GM23338 (cell line): ENCODE measurements around the gene PROX2. TPM values are rescaled to one million over a fixed set of nuclear protein-coding genes. Genes with fewer than 3 reads are reported as not detected.

Source experiments
- ATAC-seq: fragments of 200-7000 bp; cut with Tn5 transposase; 3 replicates; pipeline ENCODE4 v1.9.1; 2020
- DNase-seq: peaks from one replicate; pipeline ENCODE4 v3.0.0-alpha.2; 2015; ENCODE audit warnings: low spot score
- H2AFZ ChIP-seq: fragments of 200-600 bp; sonication (generic); 2 replicates; pipeline ENCODE4 v1.8.0; 2016; ENCODE audit warnings: antibody characterized with exemption, mild to moderate bottlenecking, moderate library complexity
- H3F3A ChIP-seq: fragments of 200-600 bp; sonication (generic); replicated peaks from 2 replicates; pipeline ENCODE4 v1.8.0; 2017; ENCODE audit warnings: antibody characterized with exemption, mixed run types, low read depth
- H3K27ac ChIP-seq: fragments of 200-600 bp; sonication (generic); 2 replicates; pipeline ENCODE4 v1.6.1; 2016; ENCODE audit warnings: low read depth
- H3K27me3 ChIP-seq: fragments of 200-600 bp; sonication (generic); 2 replicates; pipeline ENCODE4 v1.8.0; 2016; ENCODE audit warnings: mild to moderate bottlenecking, mixed run types, moderate library complexity; ENCODE audit not compliant: insufficient read depth
- H3K36me3 ChIP-seq: fragments of 200-600 bp; sonication (generic); 2 replicates; pipeline ENCODE4 v1.8.0; 2016; ENCODE audit warnings: mild to moderate bottlenecking; ENCODE audit not compliant: insufficient read depth
- H3K4me1 ChIP-seq: fragments of 200-600 bp; sonication (generic); 2 replicates; pipeline ENCODE4 v1.8.0; 2016; ENCODE audit warnings: mild to moderate bottlenecking, moderate library complexity; ENCODE audit not compliant: insufficient read depth
- H3K4me2 ChIP-seq: fragments of 200-600 bp; sonication (generic); 2 replicates; pipeline ENCODE4 v1.7.1; 2017; ENCODE audit warnings: mixed run types
- H3K4me3 ChIP-seq: fragments of 200-600 bp; sonication (generic); 2 replicates; pipeline ENCODE4 v1.6.1; 2016; ENCODE audit warnings: mixed run types
- H3K79me2 ChIP-seq: fragments of 200-600 bp; sonication (generic); replicated peaks from 2 replicates; pipeline ENCODE4 v1.8.0; 2017; ENCODE audit warnings: mild to moderate bottlenecking; ENCODE audit not compliant: insufficient read depth
- H3K9me2 ChIP-seq: fragments of 200-600 bp; sonication (generic); 2 replicates; pipeline ENCODE4 v1.8.0; 2017; ENCODE audit not compliant: insufficient read depth
- H4K20me1 ChIP-seq: fragments of 200-600 bp; sonication (generic); replicated peaks from 2 replicates; pipeline ENCODE4 v1.8.0; 2017; ENCODE audit warnings: mild to moderate bottlenecking; ENCODE audit not compliant: insufficient read depth
- H3K27ac Mint-ChIP-seq: 2 replicates; pipeline ENCODE4 v1.8.0; 2020; ENCODE audit warnings: inconsistent platforms, mild to moderate bottlenecking, moderate library complexity, mixed read lengths
- H3K27me3 Mint-ChIP-seq: 3 replicates; pipeline ENCODE4 v1.8.0; 2022; ENCODE audit warnings: low read depth, mild to moderate bottlenecking, moderate library complexity, mixed read lengths, inconsistent platforms; ENCODE audit not compliant: insufficient read depth, poor library complexity
- H3K36me3 Mint-ChIP-seq: 3 replicates; pipeline ENCODE4 v1.8.0; 2021; ENCODE audit warnings: low read depth, mild to moderate bottlenecking, inconsistent platforms, moderate library complexity, mixed read lengths
- H3K4me1 Mint-ChIP-seq: 3 replicates; pipeline ENCODE4 v1.8.0; 2020; ENCODE audit warnings: mild to moderate bottlenecking, inconsistent platforms, mixed read lengths
- H3K4me3 Mint-ChIP-seq: 3 replicates; pipeline ENCODE4 v1.8.0; 2021; ENCODE audit warnings: moderate library complexity, mild to moderate bottlenecking, inconsistent platforms, mixed read lengths
- H3K9me3 Mint-ChIP-seq: 3 replicates; pipeline ENCODE4 v1.8.0; 2020; ENCODE audit warnings: moderate library complexity, mild to moderate bottlenecking, inconsistent platforms, mixed read lengths
- CREB1 ChIP-seq: fragments of 250-450 bp; sonication (Bioruptor Pico); IDR thresholded peaks from 2 replicates; pipeline ENCODE4 v1.5.0; 2020; ENCODE audit warnings: low read depth, mild to moderate bottlenecking, moderate library complexity
- CTCF ChIP-seq, 2 experiments: fragments of 200-600 bp in 1 of 2; sonication (generic) in 1 of 2; conservative IDR thresholded peaks; 2 replicates each; pipeline versions ENCODE4 v1.5.1 to v1.6.1; 2016 to 2017; ENCODE audit warnings: antibody characterized with exemption in 2 of 2, low read depth in 2 of 2, mild to moderate bottlenecking in 2 of 2, moderate library complexity in 1 of 2
- ZNF462 ChIP-seq: fragments of 250-450 bp; sonication (Bioruptor Pico); IDR thresholded peaks from 2 replicates; pipeline ENCODE4 v1.5.0; 2020; ENCODE audit warnings: mild to moderate bottlenecking, moderate library complexity
- polyA plus RNA-seq: library from polyadenylated mRNA; unstranded; fragments of >200 nt; fragmentation: Nextera tagmentation; extraction: Ambion mirVana; gene quantifications from 2 replicates; pipeline ENCODE4 v1.2.1, GENCODE V29; 2016
- total RNA-seq: library from RNA; depleted of rRNA; stranded (reverse); fragments of >200 nt; shearing (Covaris generic); gene quantifications from 2 replicates; pipeline ENCODE4 v1.2.3, GENCODE V29; 2014

PROX2 gene
- total and polyA plus RNA-seq, 2 experiments from 2014 or later, result 0.06 TPM; not detected in 1

GRCh38 chr14:74863274-74863673 lies 12.7 kb downstream of the PROX2 start (continued):
- no peak for TF ChIP-seq ZNF462 (CRISPR knock-in tag)

GRCh38 chr14:74861734-74862090 lies 14.2 kb downstream of the PROX2 start:
- H3K4me3 ChIP-seq, result no peak overlapping the region
- H3K79me2 ChIP-seq, result no peaks in the 10 kb centered on the region
- no peaks in the 10 kb centered on the region for H4K20me1 ChIP-seq
- no peaks in the 10 kb centered on the region for H3K4me1 ChIP-seq
- H3K36me3 ChIP-seq, result no peaks in the 10 kb centered on the region
- Mint-ChIP-seq H3K36me3 (no peaks in the 10 kb centered on the region), H3K27ac (no peak overlapping the region), H3K9me3 (no peaks in the 10 kb centered on the region), H3K27me3 (peaks cover 1% of the 10 kb centered on the region), H3K4me1 (peaks cover 2% of the 10 kb centered on the region; the same call in 1 of the 3 replicates), H3K4me3 (no peak overlapping the region)
- DNase-seq (no peak), ATAC-seq (no peak)
- no peak overlapping the region for H3K4me2 ChIP-seq
- H3K27ac ChIP-seq, result no peak overlapping the region
- no peak overlapping the region; the same call in 1 of the 2 replicates for H2AFZ ChIP-seq
- no peaks in the 10 kb centered on the region for H3F3A ChIP-seq
- H3K9me2 ChIP-seq, result no peaks in the 10 kb centered on the region
- no peak for TF ChIP-seq CREB1 (CRISPR knock-in tag)
- no peaks in the 10 kb centered on the region for H3K27me3 ChIP-seq

- H3K9me3 Mint-ChIP-seq, result no peaks in the 10 kb centered on the region
- Histone ChIP-seq H3K27ac (no peak overlapping the region), H3K79me2 (no peaks in the 10 kb centered on the region), H2AFZ (no peak overlapping the region; the same call in 1 of the 2 replicates), H3K4me2 (no peak overlapping the region), H3K27me3 (no peaks in the 10 kb centered on the region), H3K4me3 (no peak overlapping the region), H3K36me3 (no peaks in the 10 kb centered on the region), H3K4me1 (no peaks in the 10 kb centered on the region), H3K9me2 (no peaks in the 10 kb centered on the region), H4K20me1 (no peaks in the 10 kb centered on the region), H3F3A (no peaks in the 10 kb centered on the region)
- H3K4me3 Mint-ChIP-seq, result no peak overlapping the region
- H3K27me3 Mint-ChIP-seq, result peaks cover 1% of the 10 kb centered on the region
- no peaks in the 10 kb centered on the region for H3K36me3 Mint-ChIP-seq
- H3K27ac Mint-ChIP-seq, result no peak overlapping the region
- no peaks in the 10 kb centered on the region; the same call in 2 of the 3 replicates for H3K4me1 Mint-ChIP-seq
- ATAC-seq, result peak; percentile 95
- DNase-seq, result peak; percentile 97
- TF ChIP-seq CTCF (conservative IDR thresholded peaks at IDR 0.05; ENCODE audit: low read depth in 2 of 2), result peak; percentile 90 to 97
These were observed 14.8 kb downstream of the PROX2 start for GRCh38 chr14:74860899-74861733.
